WI38 (cell line): Measurements from ENCODE around the gene SMYD1.

ENCODE experiments used
- H3K4me3 ChIP-seq: 2 replicates; pipeline ENCODE4 v1.5.1; 2011; ENCODE audit warnings: low read depth, mild to moderate bottlenecking, control low read depth, low read length
- TF ChIP-seq, protein P1 (sequence below): IDR thresholded peaks from 2 replicates; pipeline ENCODE4 v1.5.1; 2012; ENCODE audit warnings: low read depth, mild to moderate bottlenecking, control low read depth, low read length

SMYD1 gene

GRCh38 chr2:88080545-88080944 is 12.9 kb downstream of the SMYD1 start:
- no peak overlapping the region for H3K4me3 ChIP-seq

GRCh38 chr2:88081924-88082608 is 14.4 kb downstream of the SMYD1 start:
- no peak overlapping the region for H3K4me3 ChIP-seq
- TF ChIP-seq, protein P1, sequence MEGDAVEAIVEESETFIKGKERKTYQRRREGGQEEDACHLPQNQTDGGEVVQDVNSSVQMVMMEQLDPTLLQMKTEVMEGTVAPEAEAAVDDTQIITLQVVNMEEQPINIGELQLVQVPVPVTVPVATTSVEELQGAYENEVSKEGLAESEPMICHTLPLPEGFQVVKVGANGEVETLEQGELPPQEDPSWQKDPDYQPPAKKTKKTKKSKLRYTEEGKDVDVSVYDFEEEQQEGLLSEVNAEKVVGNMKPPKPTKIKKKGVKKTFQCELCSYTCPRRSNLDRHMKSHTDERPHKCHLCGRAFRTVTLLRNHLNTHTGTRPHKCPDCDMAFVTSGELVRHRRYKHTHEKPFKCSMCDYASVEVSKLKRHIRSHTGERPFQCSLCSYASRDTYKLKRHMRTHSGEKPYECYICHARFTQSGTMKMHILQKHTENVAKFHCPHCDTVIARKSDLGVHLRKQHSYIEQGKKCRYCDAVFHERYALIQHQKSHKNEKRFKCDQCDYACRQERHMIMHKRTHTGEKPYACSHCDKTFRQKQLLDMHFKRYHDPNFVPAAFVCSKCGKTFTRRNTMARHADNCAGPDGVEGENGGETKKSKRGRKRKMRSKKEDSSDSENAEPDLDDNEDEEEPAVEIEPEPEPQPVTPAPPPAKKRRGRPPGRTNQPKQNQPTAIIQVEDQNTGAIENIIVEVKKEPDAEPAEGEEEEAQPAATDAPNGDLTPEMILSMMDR = no peak

More at GRCh38 chr2:88080545-88080944, 12.9 kb downstream of the SMYD1 start:
- TF ChIP-seq, protein P1 = no peak

GRCh38 chr2:88082781-88083180 is 15.2 kb downstream of the SMYD1 start:
- no peak overlapping the region for H3K4me3 ChIP-seq
- TF ChIP-seq, protein P1 = no peak

GRCh38 chr2:88085099-88085498 is 17.5 kb downstream of the SMYD1 start:
- H3K4me3 ChIP-seq = no peak overlapping the region
- TF ChIP-seq, protein P1 = no peak

DNA sequence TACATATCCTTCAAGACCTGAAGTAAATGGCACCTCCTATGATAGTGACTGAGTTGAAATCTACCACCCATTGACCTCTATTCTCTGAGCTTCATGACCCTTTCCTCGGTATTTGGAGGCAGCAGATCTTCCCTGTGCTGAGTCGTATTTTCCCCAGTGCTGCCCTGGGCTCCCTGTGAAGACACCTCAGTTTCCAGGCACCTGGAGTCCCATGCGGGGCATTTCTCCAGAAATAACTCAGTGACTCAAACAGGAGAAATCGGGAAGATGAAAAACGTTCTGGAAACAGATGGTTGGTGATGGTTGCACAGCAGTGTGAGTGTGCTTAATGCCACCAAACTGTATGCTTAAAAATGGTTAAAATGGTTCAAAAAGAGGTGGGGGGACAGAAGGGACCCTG is 18.0 kb downstream of the SMYD1 start:
- no peak overlapping the region for H3K4me3 ChIP-seq
- TF ChIP-seq, protein P1 = no peak

DNA sequence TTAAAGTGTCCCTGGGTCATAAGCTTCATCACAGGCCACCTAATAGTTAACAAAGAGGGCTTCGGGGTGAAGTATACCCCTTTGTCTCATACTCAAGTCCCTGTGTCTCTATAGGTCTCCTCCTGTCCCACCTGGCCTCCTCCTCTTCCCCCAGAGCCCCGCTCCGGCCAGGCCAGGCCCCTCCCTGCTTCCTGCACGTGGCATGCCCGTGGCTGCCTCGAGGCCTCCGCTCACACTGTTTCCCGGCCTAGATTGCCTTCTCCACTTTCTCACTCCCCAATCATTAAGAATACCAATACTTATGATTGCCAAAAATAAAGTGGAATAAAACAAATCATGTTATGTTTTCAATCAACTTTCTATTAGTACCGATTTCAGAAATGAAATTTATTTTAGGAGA is 18.8 kb downstream of the SMYD1 start:
- TF ChIP-seq, protein P1 = no peak
- H3K4me3 ChIP-seq = no peak overlapping the region

DNA sequence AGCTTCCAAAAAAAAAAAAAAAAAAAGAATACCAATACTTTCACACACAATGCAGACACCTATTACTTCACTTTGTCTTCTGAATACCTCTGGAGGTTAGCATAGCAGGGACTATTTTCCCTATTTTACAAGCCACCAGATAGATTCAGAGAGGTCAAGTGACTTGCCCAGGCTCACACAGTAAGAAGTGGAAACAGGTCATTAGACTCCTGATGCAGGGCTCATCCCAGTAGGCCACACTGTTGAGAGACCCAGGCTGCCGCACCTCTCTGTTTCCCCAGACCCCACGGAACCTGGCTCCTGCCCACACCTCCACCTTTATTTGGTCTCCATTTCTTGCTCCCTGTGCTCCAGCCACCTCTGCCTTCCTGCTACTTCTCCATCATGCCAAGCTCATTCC is 19.4 kb downstream of the SMYD1 start:
- H3K4me3 ChIP-seq = no peak overlapping the region
- TF ChIP-seq, protein P1 = no peak
